ENCODE data around the gene TTYH3. TPM values are rescaled to one million over a fixed set of nuclear protein-coding genes. Genes with fewer than 3 reads are reported as not detected.
"Not testable (repeated sequence)": the region's sequence is repeated elsewhere in the genome, so short reads cannot be mapped to it uniquely, and the experiment has no call there.

The TTYH3 gene
- total RNA-seq, 2 donors from 2014 or later: 11.2 to 32.0 TPM

DNA sequence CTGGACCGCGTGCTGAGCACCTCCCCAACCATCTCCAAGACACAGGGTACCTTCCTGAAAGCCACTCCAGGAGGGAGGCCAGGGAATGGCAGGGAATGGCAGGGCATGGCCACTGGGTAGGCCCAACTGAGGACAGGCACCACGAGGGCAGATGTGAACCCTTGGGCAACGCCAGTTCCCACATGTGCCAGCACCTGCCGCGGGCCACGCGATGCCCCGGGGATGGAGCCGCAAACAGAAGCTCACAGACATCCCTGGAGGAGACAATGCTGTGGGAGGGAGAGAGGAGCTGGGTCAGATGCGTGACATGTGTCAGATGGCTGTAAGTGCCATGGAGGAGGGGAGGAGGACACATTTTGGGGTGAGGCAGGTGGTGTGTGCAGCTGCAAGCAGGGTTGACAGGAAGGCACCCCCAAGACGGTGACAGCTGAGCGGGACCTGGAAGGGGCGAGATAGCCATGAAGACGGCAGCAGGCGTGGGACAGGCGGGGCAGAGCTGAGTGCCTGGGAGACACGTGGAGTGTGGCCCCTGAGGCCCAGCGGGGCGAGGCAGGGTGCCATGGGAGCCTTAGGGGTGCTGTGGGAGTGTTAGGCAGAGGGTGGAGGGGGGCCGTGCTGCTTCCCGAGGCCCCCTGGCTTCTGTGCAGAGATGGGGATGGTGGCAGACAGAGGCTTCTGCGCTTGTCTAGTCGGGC is 45.3 kb upstream of the TTYH3 start:
- intact Hi-C loops (cut with DNase I): no loop called here
- H3K27me3 ChIP-seq: no peaks in the 10 kb centered on the region
- peaks cover 0 to 7% of the 10 kb centered on the region in 2 donors for H3K36me3 ChIP-seq (replicated peaks in 1 of 2; ENCODE audit: insufficient read depth in 1 of 2, low read depth in 2 of 2)
- H3K4me1 ChIP-seq: no peaks in the 10 kb centered on the region
- WGBS, 2 donors: 90 to 94% methylated on average over 23 to 24 of the region's 24 CpGs
- H3K27ac ChIP-seq: no peak overlapping the region
- no peak for DNase-seq
- no peak for ATAC-seq
- no peaks in the 10 kb centered on the region for H3K9me3 ChIP-seq
- TF ChIP-seq, protein P1, sequence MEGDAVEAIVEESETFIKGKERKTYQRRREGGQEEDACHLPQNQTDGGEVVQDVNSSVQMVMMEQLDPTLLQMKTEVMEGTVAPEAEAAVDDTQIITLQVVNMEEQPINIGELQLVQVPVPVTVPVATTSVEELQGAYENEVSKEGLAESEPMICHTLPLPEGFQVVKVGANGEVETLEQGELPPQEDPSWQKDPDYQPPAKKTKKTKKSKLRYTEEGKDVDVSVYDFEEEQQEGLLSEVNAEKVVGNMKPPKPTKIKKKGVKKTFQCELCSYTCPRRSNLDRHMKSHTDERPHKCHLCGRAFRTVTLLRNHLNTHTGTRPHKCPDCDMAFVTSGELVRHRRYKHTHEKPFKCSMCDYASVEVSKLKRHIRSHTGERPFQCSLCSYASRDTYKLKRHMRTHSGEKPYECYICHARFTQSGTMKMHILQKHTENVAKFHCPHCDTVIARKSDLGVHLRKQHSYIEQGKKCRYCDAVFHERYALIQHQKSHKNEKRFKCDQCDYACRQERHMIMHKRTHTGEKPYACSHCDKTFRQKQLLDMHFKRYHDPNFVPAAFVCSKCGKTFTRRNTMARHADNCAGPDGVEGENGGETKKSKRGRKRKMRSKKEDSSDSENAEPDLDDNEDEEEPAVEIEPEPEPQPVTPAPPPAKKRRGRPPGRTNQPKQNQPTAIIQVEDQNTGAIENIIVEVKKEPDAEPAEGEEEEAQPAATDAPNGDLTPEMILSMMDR (IDR thresholded peaks at IDR 0.05): no peak
- TF ChIP-seq POLR2A (IDR thresholded peaks at IDR 0.05): no peak
- H3K4me3 ChIP-seq: no peak overlapping the region

DNA sequence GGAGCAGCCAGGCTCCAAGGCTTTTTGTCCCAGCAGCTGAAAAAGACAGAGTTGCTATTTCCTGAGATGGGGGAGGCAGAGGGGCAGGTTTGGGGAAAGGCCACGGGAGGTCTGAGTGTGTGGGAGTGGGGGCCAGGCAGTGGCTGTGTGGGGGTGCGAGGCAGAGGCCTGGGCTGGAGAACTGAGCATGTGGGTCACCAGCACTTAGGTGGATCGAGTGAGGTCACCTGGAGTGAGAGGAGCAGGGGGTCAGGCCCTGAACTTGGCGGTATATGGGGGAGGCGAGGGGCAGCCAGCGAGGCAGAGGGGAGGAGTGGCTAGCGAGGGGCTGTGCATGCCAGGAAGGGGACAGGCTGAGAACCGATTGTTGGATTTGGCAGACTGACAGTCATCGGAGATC is 44.7 kb upstream of the TTYH3 start:
- DNase-seq (no peak), ATAC-seq (no peak)
- no peak overlapping the region for H3K4me3 ChIP-seq
- TF ChIP-seq, protein P1 (IDR thresholded peaks at IDR 0.05): no peak
- no peak for TF ChIP-seq POLR2A (IDR thresholded peaks at IDR 0.05)
- intact Hi-C loops (cut with DNase I): no loop called here
- 80 to 94% methylated on average over 8 to 9 of the region's 9 CpGs for WGBS, 2 donors
- H3K4me1 ChIP-seq: no peaks in the 10 kb centered on the region
- H3K9me3 ChIP-seq: no peaks in the 10 kb centered on the region
- H3K36me3 ChIP-seq (replicated peaks in 1 of 2; ENCODE audit: insufficient read depth in 1 of 2, low read depth in 2 of 2): peaks cover 0 to 7% of the 10 kb centered on the region in 2 donors
- H3K27ac ChIP-seq: no peak overlapping the region
- H3K27me3 ChIP-seq: no peaks in the 10 kb centered on the region

DNA sequence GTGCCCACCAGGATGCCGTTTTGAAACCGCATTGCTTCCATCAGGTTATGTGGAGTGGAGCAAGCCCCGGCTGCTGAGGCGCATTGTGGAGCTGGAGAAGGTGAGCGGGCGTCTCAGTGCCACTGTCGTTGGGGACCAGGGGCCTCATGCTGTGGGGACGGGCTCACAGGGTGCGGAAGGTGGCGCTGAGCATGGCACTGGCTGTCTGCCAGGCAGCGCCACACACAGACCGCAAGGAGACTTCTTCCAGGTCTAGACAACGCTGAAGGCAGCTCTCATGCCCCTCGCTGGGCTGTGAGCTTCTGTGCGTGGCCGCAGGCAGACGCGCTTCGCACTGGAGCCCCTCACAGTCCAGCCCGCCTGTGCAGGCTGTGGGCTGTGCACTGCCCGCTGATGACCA is 44.0 kb upstream of the TTYH3 start:
- Histone ChIP-seq H3K27me3 (no peaks in the 10 kb centered on the region), H3K9me3 (no peaks in the 10 kb centered on the region), H3K36me3 (replicated peaks in 1 of 2; ENCODE audit: insufficient read depth in 1 of 2, low read depth in 2 of 2) (peaks cover 3 to 7% of the 10 kb centered on the region in 2 donors), H3K4me3 (no peak overlapping the region), H3K4me1 (no peaks in the 10 kb centered on the region), H3K27ac (no peak overlapping the region)
- TF ChIP-seq, protein P1 (IDR thresholded peaks at IDR 0.05): no peak
- no peak for TF ChIP-seq POLR2A (IDR thresholded peaks at IDR 0.05)
- no peak for DNase-seq
- intact Hi-C loops (cut with DNase I): no loop called here
- 92 to 95% methylated on average over 6 to 20 of the region's 21 CpGs for WGBS, 2 donors
- no peak for ATAC-seq

DNA sequence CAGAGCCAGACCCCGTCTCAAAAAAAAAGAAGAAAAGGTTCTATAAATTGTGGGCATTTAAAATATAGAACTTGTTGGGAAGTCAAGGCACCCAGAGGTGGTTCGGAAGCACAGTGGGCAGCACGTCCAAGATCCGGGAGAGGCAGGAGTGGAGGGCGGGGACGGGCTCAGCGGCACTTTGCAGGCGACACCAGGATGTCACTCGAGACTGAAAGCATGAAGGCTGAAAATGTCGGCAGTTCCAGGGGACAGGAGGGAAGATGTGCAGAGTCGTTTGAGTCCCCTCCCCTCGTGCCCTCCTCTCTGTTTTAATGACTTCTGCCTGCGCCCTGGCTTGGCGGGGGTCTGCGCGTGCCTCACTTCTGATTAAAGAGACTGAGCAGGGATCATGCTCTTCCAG is 42.4 kb upstream of the TTYH3 start:
- no peaks in the 10 kb centered on the region for H3K9me3 ChIP-seq
- peaks cover 10 to 12% of the 10 kb centered on the region in 2 donors for H3K36me3 ChIP-seq (replicated peaks in 1 of 2; ENCODE audit: insufficient read depth in 1 of 2, low read depth in 2 of 2)
- no peak overlapping the region for H3K4me3 ChIP-seq
- ATAC-seq (no peak), DNase-seq (no peak)
- no peaks in the 10 kb centered on the region for H3K4me1 ChIP-seq
- no peaks in the 10 kb centered on the region for H3K27me3 ChIP-seq
- no peak overlapping the region for H3K27ac ChIP-seq
- 93% methylated on average over 16 of the region's 16 CpGs for WGBS, 2 donors
- TF ChIP-seq POLR2A (IDR thresholded peaks at IDR 0.05): no peak
- TF ChIP-seq, protein P1 (IDR thresholded peaks at IDR 0.05): no peak
- intact Hi-C loops (cut with DNase I): no loop called here

DNA sequence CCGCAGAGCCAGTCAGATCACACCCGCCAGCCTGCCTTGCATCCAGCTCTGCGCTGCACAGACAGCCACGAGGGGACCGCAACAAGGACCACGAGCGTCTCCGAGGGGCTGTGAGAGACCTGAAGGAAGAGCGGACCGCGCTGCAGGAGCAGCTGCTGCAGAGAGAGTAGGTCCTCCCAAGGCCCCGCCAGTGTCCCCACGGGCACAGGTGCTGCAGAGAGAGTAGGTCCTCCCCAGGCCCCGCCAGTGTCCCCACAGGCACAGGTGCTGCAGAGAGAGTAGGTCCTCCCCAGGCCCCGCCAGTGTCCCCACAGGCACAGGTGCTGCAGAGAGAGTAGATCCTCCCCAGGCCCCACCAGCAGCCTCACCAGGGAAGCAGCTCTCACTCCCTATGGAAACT is 41.8 kb upstream of the TTYH3 start:
- H3K27me3 ChIP-seq; ATAC-seq; DNase-seq; intact Hi-C loops (cut with DNase I); H3K27ac ChIP-seq; H3K4me1 ChIP-seq; H3K4me3 ChIP-seq; H3K9me3 ChIP-seq: not testable (repeated sequence)
- 93 to 98% methylated on average over 8 to 15 of the region's 15 CpGs for WGBS, 2 donors
- peaks cover 10 to 12% of the 10 kb centered on the region in 2 donors for H3K36me3 ChIP-seq (replicated peaks in 1 of 2; ENCODE audit: insufficient read depth in 1 of 2, low read depth in 2 of 2)
